Measurements from ENCODE around the gene CYS1.
"Not testable (repeated sequence)": the region's sequence is repeated elsewhere in the genome, so short reads cannot be mapped to it uniquely, and the experiment has no call there.

The CYS1 gene

GRCh38 chr2:10035053-10035422, 45.2 kb downstream of the CYS1 start:
- no peak overlapping the region for H3K4me3 ChIP-seq (ENCODE audit: low read depth, low read length)
- TF ChIP-seq MAX (IDR thresholded peaks at IDR 0.05; ENCODE audit: low read depth, low read length) (no peak), POLR2A (IDR thresholded peaks at IDR 0.05; ENCODE audit: extremely low read depth, insufficient read length) (no peak), CTCF (IDR thresholded peaks at IDR 0.05; ENCODE audit: low read depth, low read length) (no peak), MYC (IDR thresholded peaks at IDR 0.05; ENCODE audit: low read depth, low read length) (no peak)
- no peak for DNase-seq (ENCODE audit: low read depth)

GRCh38 chr2:10034333-10035052, 45.7 kb downstream of the CYS1 start:
- peak; percentile 46 for DNase-seq (ENCODE audit: low read depth)
- no peak for TF ChIP-seq MYC (IDR thresholded peaks at IDR 0.05; ENCODE audit: low read depth, low read length)
- no peak for TF ChIP-seq CTCF (IDR thresholded peaks at IDR 0.05; ENCODE audit: low read depth, low read length)
- no peak for TF ChIP-seq POLR2A (IDR thresholded peaks at IDR 0.05; ENCODE audit: extremely low read depth, insufficient read length)
- no peak for TF ChIP-seq MAX (IDR thresholded peaks at IDR 0.05; ENCODE audit: low read depth, low read length)
- H3K4me3 ChIP-seq (ENCODE audit: low read depth, low read length): no peak overlapping the region

GRCh38 chr2:10033251-10034006, 46.8 kb downstream of the CYS1 start:
- no peak overlapping the region for H3K4me3 ChIP-seq (ENCODE audit: low read depth, low read length)
- TF ChIP-seq MYC (IDR thresholded peaks at IDR 0.05; ENCODE audit: low read depth, low read length): no peak
- no peak for TF ChIP-seq POLR2A (IDR thresholded peaks at IDR 0.05; ENCODE audit: extremely low read depth, insufficient read length)
- no peak for TF ChIP-seq CTCF (IDR thresholded peaks at IDR 0.05; ENCODE audit: low read depth, low read length)
- TF ChIP-seq MAX (IDR thresholded peaks at IDR 0.05; ENCODE audit: low read depth, low read length): no peak
- DNase-seq (ENCODE audit: low read depth): no peak

GRCh38 chr2:10032746-10033105, 47.5 kb downstream of the CYS1 start:
- TF ChIP-seq MAX (IDR thresholded peaks at IDR 0.05; ENCODE audit: low read depth, low read length): no peak
- H3K4me3 ChIP-seq (ENCODE audit: low read depth, low read length): no peak overlapping the region
- DNase-seq (ENCODE audit: low read depth): no peak

- DNase-seq (ENCODE audit: low read depth): no peak
- TF ChIP-seq MYC (IDR thresholded peaks at IDR 0.05; ENCODE audit: low read depth, low read length) (no peak), MAX (IDR thresholded peaks at IDR 0.05; ENCODE audit: low read depth, low read length) (no peak), POLR2A (IDR thresholded peaks at IDR 0.05; ENCODE audit: extremely low read depth, insufficient read length) (no peak), CTCF (IDR thresholded peaks at IDR 0.05; ENCODE audit: low read depth, low read length) (no peak)
- H3K4me3 ChIP-seq (ENCODE audit: low read depth, low read length): no peak overlapping the region
These were observed 48.1 kb downstream of the CYS1 start for GRCh38 chr2:10031886-10032745.

- DNase-seq (ENCODE audit: low read depth); H3K4me3 ChIP-seq (ENCODE audit: low read depth, low read length): not testable (repeated sequence)
These were observed 49.4 kb downstream of the CYS1 start for GRCh38 chr2:10030798-10031197.

Data from NB4 (cell line).